K562 (cell line): Measurements from ENCODE around the gene TCF23. TPM values are rescaled to one million over a fixed set of nuclear protein-coding genes. Genes with fewer than 3 reads are reported as not detected.

Experiments
- ATAC-seq: fragments of 200-7000 bp; cut with Tn5 transposase; 3 replicates; pipeline ENCODE4 v1.9.1; 2020; ENCODE audit warnings: moderate library complexity
- BruUV-seq: library from RNA; stranded (reverse); fragments of 400-500 nt; replicated peaks from 2 replicates; lab custom pipeline; 2021; lab: Mats Ljungman, UMichigan
- CTCF ChIA-PET: fragments of 300-600 bp; formaldehyde crosslinking; extraction: SDS; loops from one replicate; lab custom pipeline; 2021; ENCODE audit warnings: low intra/inter-chr PET ratio; lab: Yijun Ruan, JAX
- POLR2A ChIA-PET: fragments of 300-600, 350-650 bp; sonication (Branson Sonifier 250); formaldehyde crosslinking; extraction: SDS; loops from one replicate; lab custom pipeline; 2021; ENCODE audit warnings: antibody characterized with exemption, inconsistent platforms; lab: Yijun Ruan, JAX
- DNase-seq, 4 experiments: peaks; one replicate each; pipeline versions ENCODE4 v3.0.0 to v3.0.0-alpha.2; 2011 to 2018; ENCODE audit warnings: low spot score in 3 of 4, mixed read lengths in 3 of 4; ENCODE audit errors: extremely low read depth in 1 of 4
- FAIRE-seq: peaks from 2 replicates; lab custom pipeline; 2011; peaks lifted over from hg19 to GRCh38; lab: Jason Lieb, UNC
- H2AFZ ChIP-seq: 2 replicates; pipeline ENCODE4 v1.6.0; 2011; ENCODE audit warnings: low read depth, low read length, control low read depth, inconsistent platforms
- H3K27ac ChIP-seq: fragments of 200-600 bp; 3 replicates; pipeline ENCODE4 v1.8.0; 2011; ENCODE audit warnings: low read depth, mild to moderate bottlenecking, control low read depth, inconsistent platforms, low read length, moderate library complexity, mixed read lengths; ENCODE audit errors: extremely low read depth
- H3K27me3 ChIP-seq, 2 experiments: fragments of 300-600 bp in 1 of 2; 2 replicates in 1 of 2; 3 replicates in 1 of 2; pipeline versions ENCODE4 v1.6.0 to v1.8.0; 2011; ENCODE audit warnings: inconsistent platforms in 2 of 2, low read length in 2 of 2, mild to moderate bottlenecking in 1 of 2, mixed read lengths in 1 of 2, moderate library complexity in 1 of 2; ENCODE audit not compliant: control insufficient read depth in 2 of 2, insufficient read depth in 2 of 2
- H3K36me3 ChIP-seq: fragments of 300-600 bp; 3 replicates; pipeline ENCODE4 v1.8.0; 2011; ENCODE audit warnings: mild to moderate bottlenecking, low read length, inconsistent platforms; ENCODE audit not compliant: control insufficient read depth, insufficient read depth
- H3K4me1 ChIP-seq, 2 experiments: fragments of 200-600 bp in 1 of 2; replicated peaks in 1 of 2; 2 replicates in 1 of 2; 3 replicates in 1 of 2; pipeline versions ENCODE4 v1.5.1 to v1.8.0; 2011; ENCODE audit warnings: inconsistent platforms in 2 of 2, low read length in 2 of 2, mild to moderate bottlenecking in 1 of 2, mixed read lengths in 1 of 2, moderate library complexity in 1 of 2; ENCODE audit not compliant: control insufficient read depth in 2 of 2, insufficient read depth in 2 of 2
- H3K4me2 ChIP-seq: 2 replicates; pipeline ENCODE4 v1.6.1; 2011; ENCODE audit warnings: low read length, control low read depth, inconsistent platforms, mixed read lengths; ENCODE audit not compliant: insufficient read depth
- H3K4me3 ChIP-seq: fragments of 200-600 bp; sonication (generic), shearing (Covaris generic); 2 replicates; pipeline ENCODE4 v1.5.1; 2016; ENCODE audit warnings: control low read depth, inconsistent platforms
- H3K79me2 ChIP-seq: fragments of 200-600 bp; 3 replicates; pipeline ENCODE4 v1.8.0; 2011; ENCODE audit warnings: low read length, inconsistent platforms; ENCODE audit not compliant: control insufficient read depth, insufficient read depth
- H3K9ac ChIP-seq, 2 experiments: 2 replicates each; pipeline versions ENCODE4 v1.6.0 to v1.6.1; 2011; ENCODE audit warnings: low read depth in 2 of 2, low read length in 2 of 2, control low read depth in 1 of 2, inconsistent platforms in 1 of 2, mild to moderate bottlenecking in 1 of 2, mixed read lengths in 1 of 2; ENCODE audit not compliant: insufficient read depth in 1 of 2
- H3K9me1 ChIP-seq: one replicate; pipeline ENCODE4 v1.6.0; 2011; ENCODE audit warnings: inconsistent platforms, mild to moderate bottlenecking, low read length, moderate library complexity; ENCODE audit not compliant: control insufficient read depth, insufficient read depth
- H3K9me3 ChIP-seq: replicated peaks from 2 replicates; pipeline ENCODE4 v1.5.1; 2011; ENCODE audit warnings: low read depth, low read length, inconsistent platforms; ENCODE audit not compliant: control insufficient read depth, insufficient read depth
- H4K20me1 ChIP-seq: replicated peaks from 2 replicates; pipeline ENCODE4 v1.6.1; 2011; ENCODE audit warnings: low read length, inconsistent platforms, mixed read lengths; ENCODE audit not compliant: control insufficient read depth, insufficient read depth
- CBX3 ChIP-seq, 2 experiments: IDR thresholded peaks; 1 replicate in 1 of 2; 2 replicates in 1 of 2; pipeline ENCODE4 v1.6.1; 2012; ENCODE audit warnings: inconsistent platforms in 2 of 2, low read length in 2 of 2, borderline replicate concordance in 1 of 2, control low read depth in 1 of 2
- CTCF ChIP-seq, 3 experiments: IDR thresholded peaks in 2 of 3; conservative IDR thresholded peaks in 1 of 3; 2 replicates each; pipeline ENCODE4 v1.5.1; 2011 to 2012; ENCODE audit warnings: low read length in 3 of 3, mild to moderate bottlenecking in 3 of 3, control low read depth in 2 of 3, improper control_type of control experiment in 1 of 3, inconsistent platforms in 1 of 3, low read depth in 1 of 3, mixed read lengths in 1 of 3, moderate library complexity in 1 of 3; ENCODE audit not compliant: insufficient read depth in 2 of 3
- HDAC3 ChIP-seq: fragments of 450-650 bp; IDR thresholded peaks from 2 replicates; pipeline ENCODE4 v1.6.1; 2018; ENCODE audit warnings: borderline replicate concordance, mild to moderate bottlenecking, moderate library complexity; ENCODE audit not compliant: partially characterized antibody
- KAT7 ChIP-seq: sonication (generic); formaldehyde crosslinking; IDR thresholded peaks from 2 replicates; pipeline ENCODE4 v1.8.0; 2022; ENCODE audit warnings: missing genetic modification reagents, mild to moderate bottlenecking, borderline replicate concordance
- KLF10 ChIP-seq: fragments of 250-450 bp; sonication (Bioruptor Pico); IDR thresholded peaks from 2 replicates; pipeline ENCODE4 v1.6.1; 2021; ENCODE audit warnings: matching md5 sums
- MEIS2 ChIP-seq: fragments of 450-650 bp; IDR thresholded peaks from 2 replicates; pipeline ENCODE4 v1.6.1; 2014; ENCODE audit warnings: mild to moderate bottlenecking; ENCODE audit not compliant: partially characterized antibody
- ZBTB8A ChIP-seq: fragments of 450-650 bp; IDR thresholded peaks from 2 replicates; pipeline ENCODE4 v1.6.1; 2018; ENCODE audit warnings: mild to moderate bottlenecking, moderate library complexity; ENCODE audit not compliant: partially characterized antibody
- ZNF197 ChIP-seq: fragments of 200-800 bp; sonication (Bioruptor generic); IDR thresholded peaks from 2 replicates; pipeline ENCODE4 v1.6.1; 2016; ENCODE audit warnings: low read depth, missing genetic modification characterization, missing compliant biosample characterization
- ZNF41 ChIP-seq: fragments of 250-450 bp; sonication (Bioruptor Pico); conservative IDR thresholded peaks from 2 replicates; pipeline ENCODE4 v1.4.0; 2020; ENCODE audit warnings: mild to moderate bottlenecking
- ZNF695 ChIP-seq: fragments of 450-650 bp; formaldehyde crosslinking; IDR thresholded peaks from 2 replicates; pipeline ENCODE4 v1.4.0; 2020; ENCODE audit warnings: mild to moderate bottlenecking, moderate library complexity
- WGBS: fragments of 100-300 bp; shearing (Covaris generic); methylation state at CpG from one replicate; pipeline ENCODE4 v1.1.6; 2016; ENCODE audit warnings: low coverage, mixed read lengths; ENCODE audit not compliant: insufficient coverage; ENCODE audit errors: missing lambda C conversion rate; 5-methylcytosine and 5-hydroxymethylcytosine counted together
- in situ Hi-C: fragments of 300-500 bp; cut with MboI; formaldehyde crosslinking; loops from 4 replicates; pipeline ENCODE4 v1.15.0; 2018; ENCODE audit warnings: inconsistent platforms, mixed read lengths
- intact Hi-C: fragments of 100-400 bp; cut with micrococcal nuclease; formaldehyde crosslinking; loops from 2 replicates; pipeline ENCODE4 v1.14.2; 2022
- polyA plus RNA-seq, 8 experiments: library from polyadenylated mRNA; depleted of rRNA in 4 of 8; stranded (reverse) in 5 of 8; unstranded in 3 of 8; fragments of >200 nt; fragmentation: Nextera tagmentation in 2 of 8; fragmentation: Illumina TruSeq in 1 of 8; extraction: Ambion mirVana in 2 of 8; extraction: Trizol in 1 of 8; gene quantifications; 2 replicates each; pipeline versions ENCODE4 v1.2.1 to v1.2.3, GENCODE V29; 2011 to 2014; ENCODE audit warnings: inconsistent platforms in 1 of 8, missing spikeins in 1 of 8
- total RNA-seq, 7 experiments: library from RNA; depleted of rRNA in 6 of 7; stranded (reverse); fragments of >200 nt in 6 of 7; fragmentation: Illumina TruSeq in 2 of 7; extraction: Trizol in 2 of 7; gene quantifications; 2 replicates each; pipeline versions ENCODE4 v1.2.1 to v1.2.3, GENCODE V29; 2011 to 2021; ENCODE audit warnings: low replicate concordance in 1 of 7

The TCF23 gene
- total and polyA plus RNA-seq, 9 of the 15 experiments (the other 6 are each of a cell fraction or from before 2014, with no cell fraction given) = 0.07 TPM; not detected in 8

- TF ChIP-seq CTCF (IDR thresholded peaks at IDR 0.05 in 2 of 3, conservative IDR thresholded peaks at IDR 0.05 in 1 of 3; ENCODE audit: insufficient read depth in 2 of 3, low read depth in 1 of 3, low read length in 3 of 3) (no peak), KLF10 (no peak), HDAC3 (no peak)
Observed at GRCh38 chr2:27139310-27139709, 9.5 kb upstream of the TCF23 start, which contains the start of gene PRR30 (continued).

- no peak for ATAC-seq
Observed at GRCh38 chr2:27143285-27143684, 5.5 kb upstream of the TCF23 start.

More at GRCh38 chr2:27143285-27143684, 5.5 kb upstream of the TCF23 start:
- no peak overlapping the region for H3K27ac ChIP-seq
- no peak for FAIRE-seq
- intact Hi-C loops = no loop called here
- no peak overlapping the region for H2AFZ ChIP-seq
- H3K9me1 ChIP-seq = no peaks in the 10 kb centered on the region
- no peaks in the 10 kb centered on the region for H3K4me1 ChIP-seq
- in situ Hi-C loops = no loop called here
- no peaks in the 10 kb centered on the region for H3K36me3 ChIP-seq
- no peak overlapping the region for H3K4me2 ChIP-seq
- TF ChIP-seq MEIS2 (peak; percentile 70), ZNF41 (no peak), ZNF197 (CRISPR knock-in tag) (no peak), KAT7 (CRISPR knock-in tag) (no peak), ZBTB8A (no peak), ZNF695 (CRISPR knock-in tag) (no peak), CBX3 (IDR thresholded peaks at IDR 0.05; ENCODE audit: borderline replicate concordance in 1 of 2, low read length in 2 of 2) (0 out of 3 replicates have a peak, but pooled peaks of 1 of the 2 experiments have one; percentile 4)
- no peak for DNase-seq
- no TSS peak for BruUV-seq
- H4K20me1 ChIP-seq = no peaks in the 10 kb centered on the region
- no peaks in the 10 kb centered on the region for H3K79me2 ChIP-seq
- H3K9me3 ChIP-seq = peaks cover 3% of the 10 kb centered on the region; the same call in 1 of the 2 replicates
- H3K4me3 ChIP-seq = no peak overlapping the region
- H3K9ac ChIP-seq = no peak overlapping the region
- ChIA-PET POLR2A (no interaction called here), CTCF (no interaction called here)
- WGBS = 0% methylated on average over 1 of the region's 1 CpG
- no peaks in the 10 kb centered on the region for H3K27me3 ChIP-seq
